SU-DHL-6 (cell line): ENCODE measurements around the gene ALK.

Experiments used
- H2AFZ ChIP-seq: fragments of 200-600 bp; sonication (generic); 2 replicates; pipeline ENCODE4 v1.6.1; 2014; ENCODE audit warnings: low read depth, mild to moderate bottlenecking, moderate library complexity, mixed read lengths, antibody characterized with exemption, low read length; ENCODE audit not compliant: severe bottlenecking
- H3F3A ChIP-seq: fragments of 200-600 bp; shearing (Covaris generic); 2 replicates; pipeline ENCODE4 v1.6.0; 2016; ENCODE audit warnings: antibody characterized with exemption, mild to moderate bottlenecking; ENCODE audit not compliant: insufficient read depth
- H3K27ac ChIP-seq: fragments of 200-600 bp; sonication (generic); 2 replicates; pipeline ENCODE4 v1.5.1; 2016; ENCODE audit warnings: low read depth, mild to moderate bottlenecking, low read length, moderate library complexity, mixed read lengths
- H3K27me3 ChIP-seq: fragments of 200-600 bp; sonication (generic), shearing (Covaris generic); 2 replicates; pipeline ENCODE4 v1.6.0; 2014; ENCODE audit warnings: mild to moderate bottlenecking, low read length
- H3K36me3 ChIP-seq: fragments of 200-600 bp; sonication (generic); 2 replicates; pipeline ENCODE4 v1.6.1; 2014; ENCODE audit warnings: mild to moderate bottlenecking, low read length, mixed read lengths
- H3K4me2 ChIP-seq: fragments of 300-600, 200-600 bp; shearing (Covaris generic), sonication (generic); 2 replicates; pipeline ENCODE4 v1.6.0; 2014; ENCODE audit warnings: low read length, low read depth, mild to moderate bottlenecking; ENCODE audit not compliant: poor library complexity, severe bottlenecking
- H3K4me3 ChIP-seq: fragments of 200-600 bp; sonication (generic); 2 replicates; pipeline ENCODE4 v1.5.1; 2014; ENCODE audit warnings: antibody characterized with exemption, low read length, mild to moderate bottlenecking, mixed read lengths; ENCODE audit not compliant: insufficient read depth, poor library complexity, severe bottlenecking
- H3K79me2 ChIP-seq: fragments of 200-600 bp; sonication (generic); 2 replicates; pipeline ENCODE4 v1.6.1; 2014; ENCODE audit warnings: mild to moderate bottlenecking, low read length, moderate library complexity; ENCODE audit not compliant: insufficient read depth
- H3K9ac ChIP-seq: fragments of 200-600 bp; sonication (generic); 2 replicates; pipeline ENCODE4 v1.7.0; 2014; ENCODE audit warnings: mild to moderate bottlenecking, low read length
- H3K9me2 ChIP-seq: fragments of 200-600 bp; sonication (generic); replicated peaks from 2 replicates; pipeline ENCODE4 v1.6.1; 2014; ENCODE audit warnings: low read length; ENCODE audit not compliant: insufficient read depth
- H3K9me3 ChIP-seq: fragments of 200-600 bp; sonication (generic); 2 replicates; pipeline ENCODE4 v1.6.1; 2014; ENCODE audit warnings: low read length, mixed read lengths; ENCODE audit not compliant: insufficient read depth
- H4K20me1 ChIP-seq: fragments of 200-600 bp; sonication (generic); 2 replicates; pipeline ENCODE4 v1.6.1; 2014; ENCODE audit warnings: low read depth, mild to moderate bottlenecking, antibody characterized with exemption, low read length, moderate library complexity, mixed read lengths
- CTCF ChIP-seq: fragments of 200-600 bp; sonication (generic); IDR thresholded peaks from one replicate; pipeline ENCODE4 v1.5.1; 2017; ENCODE audit warnings: antibody characterized with exemption, mild to moderate bottlenecking, low read length, moderate library complexity; ENCODE audit not compliant: insufficient read depth, poor library complexity, severe bottlenecking
- EZH2phosphoT487 ChIP-seq: fragments of 200-600 bp; sonication (generic), shearing (Covaris generic); conservative IDR thresholded peaks from 2 replicates; pipeline ENCODE4 v1.6.1; 2018; ENCODE audit warnings: mild to moderate bottlenecking, antibody characterized with exemption, low read length, moderate library complexity, mixed read lengths

Gene ALK

GRCh38 chr2:29363111-29363510 is 558.3 kb downstream of the ALK start:
- Histone ChIP-seq H3K27ac (no peak overlapping the region), H3K4me2 (no peak overlapping the region), H4K20me1 (no peaks in the 10 kb centered on the region), H2AFZ (no peak overlapping the region), H3K79me2 (no peaks in the 10 kb centered on the region), H3K9me3 (no peaks in the 10 kb centered on the region), H3K36me3 (no peaks in the 10 kb centered on the region), H3F3A (no peaks in the 10 kb centered on the region), H3K27me3 (no peaks in the 10 kb centered on the region), H3K9ac (no peak overlapping the region), H3K4me3 (no peak overlapping the region), H3K9me2 (no peaks in the 10 kb centered on the region)
- TF ChIP-seq EZH2phosphoT487 (no peak), CTCF (no peak)

- no peak overlapping the region for H3K27ac ChIP-seq
- no peaks in the 10 kb centered on the region for H3K36me3 ChIP-seq
- no peak overlapping the region for H3K9ac ChIP-seq
- H4K20me1 ChIP-seq = no peaks in the 10 kb centered on the region
- H3K79me2 ChIP-seq = no peaks in the 10 kb centered on the region
- no peak overlapping the region for H2AFZ ChIP-seq
- H3K27me3 ChIP-seq = no peaks in the 10 kb centered on the region
- no peaks in the 10 kb centered on the region for H3K9me2 ChIP-seq
- no peak overlapping the region for H3K4me2 ChIP-seq
- H3K9me3 ChIP-seq = no peaks in the 10 kb centered on the region
- TF ChIP-seq EZH2phosphoT487 (no peak), CTCF (no peak)
- H3K4me3 ChIP-seq = no peak overlapping the region
- no peaks in the 10 kb centered on the region for H3F3A ChIP-seq
These were observed 560.2 kb downstream of the ALK start for GRCh38 chr2:29361231-29361630.

GRCh38 chr2:29360016-29360784 is 561.2 kb downstream of the ALK start:
- no peak for TF ChIP-seq CTCF
- TF ChIP-seq EZH2phosphoT487 = no peak
- Histone ChIP-seq H3K36me3 (no peaks in the 10 kb centered on the region), H3K9me2 (no peaks in the 10 kb centered on the region), H3K27ac (no peak overlapping the region), H3K79me2 (no peaks in the 10 kb centered on the region), H3K4me2 (no peak overlapping the region), H2AFZ (no peak overlapping the region), H3K4me3 (no peak overlapping the region), H3K9ac (no peak overlapping the region), H4K20me1 (no peaks in the 10 kb centered on the region), H3F3A (no peaks in the 10 kb centered on the region), H3K9me3 (no peaks in the 10 kb centered on the region), H3K27me3 (no peaks in the 10 kb centered on the region)
